H1 (cell line): ENCODE measurements around the gene MAP7. TPM values are rescaled to one million over a fixed set of nuclear protein-coding genes. Genes with fewer than 3 reads are reported as not detected.

ENCODE experiments used
- CTCF ChIA-PET: fragments of 300-600 bp; sonication (Branson Sonifier 250); formaldehyde crosslinking; loops from one replicate; lab custom pipeline; 2021; ENCODE audit not compliant: partially characterized antibody; lab: Charles Lee
- POLR2A ChIA-PET: fragments of 300-600 bp; sonication (Branson Sonifier 250); formaldehyde crosslinking; loops from one replicate; lab custom pipeline; 2021; ENCODE audit warnings: inconsistent platforms; ENCODE audit not compliant: partially characterized antibody; lab: Charles Lee
- DNase-seq, 2 experiments: peaks; one replicate each; pipeline versions ENCODE4 v3.0.0 to v3.0.0-alpha.2; 2010 to 2022; ENCODE audit warnings: low spot score in 2 of 2, low read depth in 1 of 2, mixed read lengths in 1 of 2
- FAIRE-seq: peaks from 2 replicates; lab custom pipeline; 2011; peaks lifted over from hg19 to GRCh38; lab: Jason Lieb, UNC
- H2AFZ ChIP-seq: 2 replicates; pipeline ENCODE4 v1.8.1; 2012; ENCODE audit warnings: low read length, inconsistent platforms
- H2AK5ac ChIP-seq: 2 replicates; pipeline ENCODE4 v1.6.1; 2013; ENCODE audit warnings: low read depth, low read length
- H2BK120ac ChIP-seq: replicated peaks from 2 replicates; pipeline ENCODE3; 2013; ENCODE audit warnings: low read depth, low read length, inconsistent platforms
- H2BK12ac ChIP-seq: 2 replicates; pipeline ENCODE4 v1.6.1; 2013; ENCODE audit warnings: low read depth, low read length
- H2BK15ac ChIP-seq: 2 replicates; pipeline ENCODE4 v1.6.1; 2013; ENCODE audit warnings: low read length
- H2BK20ac ChIP-seq: 2 replicates; pipeline ENCODE4 v1.6.1; 2013; ENCODE audit warnings: low read length
- H2BK5ac ChIP-seq: 2 replicates; pipeline ENCODE4 v1.6.1; 2013; ENCODE audit warnings: low read depth, low read length
- H3K14ac ChIP-seq: 2 replicates; pipeline ENCODE4 v1.6.1; 2013; ENCODE audit warnings: inconsistent platforms; ENCODE audit not compliant: insufficient read length
- H3K18ac ChIP-seq: 2 replicates; pipeline ENCODE4 v1.6.1; 2013; ENCODE audit warnings: low read length; ENCODE audit errors: extremely low read depth
- H3K23ac ChIP-seq: 2 replicates; pipeline ENCODE4 v1.6.1; 2013; ENCODE audit warnings: inconsistent platforms; ENCODE audit not compliant: insufficient read length
- H3K23me2 ChIP-seq: 2 replicates; pipeline ENCODE4 v1.6.1; 2013; ENCODE audit warnings: low read depth, low read length
- H3K27ac ChIP-seq: 2 replicates; pipeline ENCODE4 v1.6.1; 2011; ENCODE audit warnings: low read depth, low read length, inconsistent platforms
- H3K27me3 ChIP-seq, 4 experiments: replicated peaks in 1 of 4; 1 replicate in 1 of 4; 2 replicates in 3 of 4; pipeline versions ENCODE4 v1.6.1 to v1.8.1; 2011 to 2013; ENCODE audit warnings: low read length in 3 of 4, mild to moderate bottlenecking in 3 of 4, inconsistent platforms in 2 of 4, mixed read lengths in 2 of 4, moderate library complexity in 1 of 4; ENCODE audit not compliant: control insufficient read depth in 3 of 4, insufficient read depth in 3 of 4; ENCODE audit errors: extremely low read depth in 1 of 4
- H3K36me3 ChIP-seq, 4 experiments: 2 replicates each; pipeline versions ENCODE4 v1.6.1 to v1.8.1; 2011 to 2013; ENCODE audit warnings: mild to moderate bottlenecking in 4 of 4, low read length in 3 of 4, moderate library complexity in 2 of 4, control low read depth in 1 of 4, inconsistent platforms in 1 of 4; ENCODE audit not compliant: insufficient read depth in 4 of 4, control insufficient read depth in 2 of 4
- H3K4ac ChIP-seq: replicated peaks from 2 replicates; pipeline ENCODE3; 2013; ENCODE audit warnings: low read length, low read depth, mixed read lengths, inconsistent platforms; ENCODE audit not compliant: insufficient read length
- H3K4me1 ChIP-seq, 4 experiments: replicated peaks in 1 of 4; 1 replicate in 1 of 4; 2 replicates in 3 of 4; pipeline versions ENCODE4 v1.6.1 to v1.8.1; 2011 to 2013; ENCODE audit warnings: low read length in 3 of 4, inconsistent platforms in 2 of 4, mixed read lengths in 1 of 4; ENCODE audit not compliant: insufficient read depth in 4 of 4, control insufficient read depth in 3 of 4
- H3K4me2 ChIP-seq, 2 experiments: 2 replicates each; pipeline versions ENCODE4 v1.6.1 to v1.8.1; 2011 to 2013; ENCODE audit warnings: low read depth in 2 of 2, low read length in 2 of 2, control low read depth in 1 of 2, inconsistent platforms in 1 of 2, mild to moderate bottlenecking in 1 of 2; ENCODE audit not compliant: insufficient read depth in 1 of 2
- H3K4me3 ChIP-seq, 4 experiments: fragments of 200-600, 300-600 bp in 1 of 4; sonication (generic), shearing (Covaris generic), sonication (Bioruptor Twin) in 1 of 4; 2 replicates each; pipeline versions ENCODE4 v1.5.1 to v1.8.1; 2011 to 2016; ENCODE audit warnings: low read length in 4 of 4, low read depth in 3 of 4, control low read depth in 2 of 4, inconsistent platforms in 2 of 4, mild to moderate bottlenecking in 2 of 4, mixed read lengths in 1 of 4, moderate library complexity in 1 of 4; ENCODE audit not compliant: insufficient read depth in 2 of 4; ENCODE audit errors: extremely low read depth in 1 of 4
- H3K56ac ChIP-seq: replicated peaks from 2 replicates; pipeline ENCODE3; 2013; ENCODE audit warnings: low read depth, mild to moderate bottlenecking, mixed read lengths, low read length, inconsistent platforms; ENCODE audit not compliant: insufficient read length
- H3K79me1 ChIP-seq: 2 replicates; pipeline ENCODE4 v1.6.1; 2013; ENCODE audit warnings: low read depth, low read length, control low read depth
- H3K79me2 ChIP-seq, 2 experiments: 2 replicates each; pipeline versions ENCODE4 v1.6.1 to v1.8.1; 2012 to 2013; ENCODE audit warnings: low read length in 2 of 2, mild to moderate bottlenecking in 2 of 2, inconsistent platforms in 1 of 2; ENCODE audit not compliant: insufficient read depth in 2 of 2, control insufficient read depth in 1 of 2
- H3K9ac ChIP-seq, 4 experiments: replicated peaks in 1 of 4; 1 replicate in 1 of 4; 2 replicates in 3 of 4; pipeline versions ENCODE4 v1.6.1 to v1.8.1; 2011 to 2013; ENCODE audit warnings: low read depth in 3 of 4, low read length in 3 of 4, control low read depth in 2 of 4, mild to moderate bottlenecking in 2 of 4, moderate library complexity in 2 of 4, inconsistent platforms in 1 of 4; ENCODE audit errors: extremely low read depth in 1 of 4
- H3K9me3 ChIP-seq, 2 experiments: 2 replicates each; pipeline versions ENCODE4 v1.6.1 to v1.8.1; 2012 to 2013; ENCODE audit warnings: mild to moderate bottlenecking in 2 of 2, moderate library complexity in 2 of 2, control low read depth in 1 of 2, inconsistent platforms in 1 of 2, low read depth in 1 of 2, low read length in 1 of 2, mixed read lengths in 1 of 2; ENCODE audit not compliant: insufficient read depth in 2 of 2
- H4K20me1 ChIP-seq, 2 experiments: replicated peaks in 1 of 2; 2 replicates each; pipeline versions ENCODE3 to v1.8.1; 2011 to 2013; ENCODE audit warnings: inconsistent platforms in 2 of 2, low read length in 2 of 2, mild to moderate bottlenecking in 1 of 2; ENCODE audit not compliant: insufficient read depth in 2 of 2, control insufficient read depth in 1 of 2
- H4K5ac ChIP-seq: 2 replicates; pipeline ENCODE4 v1.6.1; 2013; ENCODE audit warnings: low read length, low read depth, mixed read lengths, inconsistent platforms; ENCODE audit not compliant: insufficient read length
- H4K8ac ChIP-seq: 2 replicates; pipeline ENCODE4 v1.8.0; 2013; ENCODE audit warnings: mild to moderate bottlenecking, moderate library complexity, low read length, inconsistent platforms; ENCODE audit not compliant: insufficient read depth; ENCODE audit errors: extremely low read depth
- H4K91ac ChIP-seq: replicated peaks from 2 replicates; pipeline ENCODE3; 2013; ENCODE audit warnings: low read length, mixed read lengths, inconsistent platforms; ENCODE audit not compliant: insufficient read length
- CREB1 ChIP-seq: IDR thresholded peaks from 2 replicates; pipeline ENCODE4 v1.6.1; 2012; ENCODE audit warnings: inconsistent platforms
- FOSL1 ChIP-seq: IDR thresholded peaks from 2 replicates; pipeline ENCODE4 v1.6.1; 2011; ENCODE audit warnings: mild to moderate bottlenecking, low read depth, low read length, moderate library complexity; ENCODE audit not compliant: insufficient read depth
- HDAC6 ChIP-seq: IDR thresholded peaks from one replicate; pipeline ENCODE4 v1.7.1; 2012; ENCODE audit warnings: low read depth, mild to moderate bottlenecking, inconsistent platforms, low read length, moderate library complexity
- RAD21 ChIP-seq, 2 experiments: IDR thresholded peaks in 1 of 2; conservative IDR thresholded peaks in 1 of 2; 2 replicates each; pipeline ENCODE4 v1.6.1; 2011; ENCODE audit warnings: low read depth in 2 of 2, low read length in 2 of 2, improper control_type of control experiment in 1 of 2, inconsistent platforms in 1 of 2, mild to moderate bottlenecking in 1 of 2, moderate library complexity in 1 of 2
- SP2 ChIP-seq: IDR thresholded peaks from 2 replicates; pipeline ENCODE4 v1.6.1; 2012; ENCODE audit warnings: mild to moderate bottlenecking, low read length, inconsistent platforms
- TCF12 ChIP-seq: IDR thresholded peaks from 2 replicates; pipeline ENCODE4 v1.6.1; 2011; ENCODE audit warnings: low read depth, mild to moderate bottlenecking, low read length
- WGBS, 2 experiments: shearing (Covaris generic) in 1 of 2; methylation state at CpG; one replicate each; pipeline versions ENCODE4 v1.1.6 to v1.1.7; 2013 to 2015; ENCODE audit warnings: low lambda C conversion rate in 2 of 2, mixed read lengths in 2 of 2, inconsistent platforms in 1 of 2, low coverage in 1 of 2, missing lambda C conversion rate in 1 of 2; ENCODE audit not compliant: insufficient replicate concordance in 2 of 2, insufficient coverage in 1 of 2, insufficient read length in 1 of 2; ENCODE audit errors: extremely low coverage in 1 of 2, missing lambda C conversion rate in 1 of 2; 5-methylcytosine and 5-hydroxymethylcytosine counted together
- polyA plus RNA-seq, 7 experiments: library from polyadenylated mRNA; depleted of rRNA in 3 of 7; stranded (reverse) in 5 of 7; unstranded in 2 of 7; fragments of >200 nt in 5 of 7; fragments of 200-250 nt in 2 of 7; gene quantifications; 1 replicate in 5 of 7; 2 replicates in 1 of 7; 4 replicates in 1 of 7; pipeline versions ENCODE4 v1.2.1 to v1.2.3, GENCODE V29; 2011 to 2013; ENCODE audit warnings: missing spikeins in 2 of 7, mixed read lengths in 2 of 7
- total RNA-seq: library from RNA; stranded (reverse); fragmentation: NEBNext Ultra II Directional; extraction: Animal tissue kit (Norgen Biotek cat#: 25700); gene quantifications from 2 replicates; pipeline ENCODE4 v1.2.1, GENCODE V29; 2021

Gene MAP7
- total and polyA plus RNA-seq, 2 of the 8 experiments (the other 6 are each of a cell fraction or from before 2014, with no cell fraction given) = 13.5 to 66.9 TPM

- DNase-seq (no peak), FAIRE-seq (no peak)
Observed at GRCh38 chr6:136323431-136324112, 226.7 kb downstream of the MAP7 start.

More at GRCh38 chr6:136323431-136324112, 226.7 kb downstream of the MAP7 start:
- Histone ChIP-seq H2AFZ (no peak overlapping the region), H3K23ac (no peak overlapping the region), H3K18ac (no peak overlapping the region), H3K9me3 (no peaks in the 10 kb centered on the region), H4K5ac (no peak overlapping the region), H2BK20ac (no peak overlapping the region), H3K27ac (no peak overlapping the region), H4K20me1 (no peaks in the 10 kb centered on the region), H3K4me2 (no peak overlapping the region), H3K36me3 (no peaks in the 10 kb centered on the region), H2AK5ac (no peak overlapping the region), H3K79me2 (no peaks in the 10 kb centered on the region), H2BK5ac (no peak overlapping the region), H2BK120ac (no peak overlapping the region), H3K23me2 (no peaks in the 10 kb centered on the region), H2BK15ac (no peak overlapping the region), H3K4me3 (no peak overlapping the region), H3K4ac (no peak overlapping the region), H2BK12ac (no peak overlapping the region), H3K79me1 (no peaks in the 10 kb centered on the region), H3K14ac (no peak overlapping the region), H4K8ac (no peak overlapping the region), H4K91ac (no peak overlapping the region), H3K27me3 (no peaks in the 10 kb centered on the region; a peak in 1 of 7 replicates), H3K56ac (no peak overlapping the region), H3K4me1 (peaks cover 0 to 2% (median 0%) of the 10 kb centered on the region in 4 experiments; a peak in 1 of 7 replicates), H3K9ac (no peak overlapping the region; a peak in 1 of 7 replicates)
- 89% methylated on average over 10 of the region's 10 CpGs; no CpG with 5 or more reads in 1 of the 2 experiments for WGBS, 2 experiments
- POLR2A ChIA-PET = interaction anchor here (0.7 to 2.7 kb wide), 3 partner anchors 10 to 633 kb away, joined by 4 to 10 read pairs (median 9); partner anchors contain the start of gene BCLAF1
- CTCF ChIA-PET = interaction anchor here (0.7 kb wide), 1 partner anchor 13 kb away, joined by 3 read pairs; no protein-coding TSS in a partner anchor
- TF ChIP-seq RAD21 (IDR thresholded peaks at IDR 0.05 in 1 of 2, conservative IDR thresholded peaks at IDR 0.05 in 1 of 2; ENCODE audit: low read depth in 2 of 2, low read length in 2 of 2) (no peak), HDAC6 (no peak), TCF12 (no peak), SP2 (no peak), CREB1 (no peak), FOSL1 (no peak)
